HEK293T (cell line): ENCODE data around the gene NPTXR.

Experiments used
- CTCF ChIA-PET: fragments of 350-600 bp; formaldehyde crosslinking; extraction: SDS; loops from one replicate; lab custom pipeline; 2021; ENCODE audit warnings: antibody characterized with exemption, inconsistent platforms; lab: Yijun Ruan, JAX
- POLR2A ChIA-PET: fragments of 350-600 bp; formaldehyde crosslinking; extraction: SDS; loops from one replicate; lab custom pipeline; 2020; ENCODE audit warnings: antibody characterized with exemption, inconsistent platforms; lab: Yijun Ruan, JAX
- DNase-seq: peaks from one replicate; pipeline ENCODE4 v3.0.0; 2012; ENCODE audit warnings: mixed read lengths; ENCODE audit errors: extremely low spot score
- ARNT ChIP-seq: fragments of 450-650 bp; IDR thresholded peaks from 2 replicates; pipeline ENCODE4 v1.6.1; 2017; ENCODE audit warnings: mild to moderate bottlenecking
- BHLHE40 ChIP-seq: fragments of 450-650 bp; IDR thresholded peaks from 2 replicates; pipeline ENCODE4 v1.6.1; 2016; ENCODE audit warnings: mild to moderate bottlenecking, moderate library complexity, borderline replicate concordance
- CTBP1 ChIP-seq: fragments of 450-650 bp; IDR thresholded peaks from 2 replicates; pipeline ENCODE4 v1.6.1; 2016; ENCODE audit warnings: borderline replicate concordance
- ELF4 ChIP-seq: fragments of 450-650 bp; IDR thresholded peaks from 2 replicates; pipeline ENCODE4 v1.6.1; 2017; ENCODE audit warnings: antibody characterized with exemption
- FOXA1 ChIP-seq: fragments of 450-650 bp; IDR thresholded peaks from 2 replicates; pipeline ENCODE4 v1.6.1; 2016; ENCODE audit warnings: mild to moderate bottlenecking
- FOXK2 ChIP-seq: fragments of 450-650 bp; IDR thresholded peaks from 2 replicates; pipeline ENCODE4 v1.6.1; 2016; ENCODE audit warnings: mild to moderate bottlenecking
- FOXM1 ChIP-seq: fragments of 450-650 bp; IDR thresholded peaks from 2 replicates; pipeline ENCODE4 v1.6.1; 2017; ENCODE audit warnings: mild to moderate bottlenecking, borderline replicate concordance
- HDGF ChIP-seq: fragments of 450-650 bp; IDR thresholded peaks from 2 replicates; pipeline ENCODE4 v1.6.1; 2017; ENCODE audit warnings: antibody characterized with exemption, borderline replicate concordance
- L3MBTL2 ChIP-seq: fragments of 450-650 bp; conservative IDR thresholded peaks from 2 replicates; pipeline ENCODE4 v1.6.1; 2016; ENCODE audit warnings: mild to moderate bottlenecking
- LEF1 ChIP-seq: fragments of 450-650 bp; IDR thresholded peaks from 2 replicates; pipeline ENCODE4 v1.6.1; 2017; ENCODE audit warnings: mild to moderate bottlenecking, borderline replicate concordance
- NFRKB ChIP-seq: fragments of 450-650 bp; IDR thresholded peaks from 2 replicates; pipeline ENCODE4 v1.6.1; 2016; ENCODE audit warnings: mild to moderate bottlenecking, moderate library complexity
- PKNOX1 ChIP-seq: fragments of 450-650 bp; IDR thresholded peaks from 2 replicates; pipeline ENCODE4 v1.6.1; 2016
- SP1 ChIP-seq: fragments of 450-650 bp; IDR thresholded peaks from 2 replicates; pipeline ENCODE4 v1.6.1; 2017
- SUZ12 ChIP-seq: fragments of 450-650 bp; IDR thresholded peaks from 2 replicates; pipeline ENCODE4 v1.6.1; 2016; ENCODE audit warnings: mild to moderate bottlenecking
- TARDBP ChIP-seq: fragments of 450-650 bp; IDR thresholded peaks from 2 replicates; pipeline ENCODE4 v1.6.1; 2016
- ZNF384 ChIP-seq: fragments of 450-650 bp; IDR thresholded peaks from 2 replicates; pipeline ENCODE4 v1.6.1; 2016

The NPTXR gene

GRCh38 chr22:38775656-38776055 is 68.2 kb downstream of the NPTXR start:
- no peak for DNase-seq
- no peak for TF ChIP-seq ELF4
- no peak for TF ChIP-seq SUZ12
- TF ChIP-seq PKNOX1: no peak
- no peak for TF ChIP-seq NFRKB
- TF ChIP-seq HDGF: no peak
- CTCF ChIA-PET: no interaction called here
- POLR2A ChIA-PET: no interaction called here

- POLR2A ChIA-PET: no interaction called here
- CTCF ChIA-PET: no interaction called here
- DNase-seq: no peak
- TF ChIP-seq BHLHE40 (no peak), FOXK2 (no peak), TARDBP (no peak), FOXM1 (no peak), NFRKB (no peak), SUZ12 (no peak), ZNF384 (no peak), LEF1 (no peak), SP1 (no peak), PKNOX1 (no peak), HDGF (no peak), L3MBTL2 (no peak), CTBP1 (no peak)
Observed at GRCh38 chr22:38774496-38775166, 69.2 kb downstream of the NPTXR start.

DNA sequence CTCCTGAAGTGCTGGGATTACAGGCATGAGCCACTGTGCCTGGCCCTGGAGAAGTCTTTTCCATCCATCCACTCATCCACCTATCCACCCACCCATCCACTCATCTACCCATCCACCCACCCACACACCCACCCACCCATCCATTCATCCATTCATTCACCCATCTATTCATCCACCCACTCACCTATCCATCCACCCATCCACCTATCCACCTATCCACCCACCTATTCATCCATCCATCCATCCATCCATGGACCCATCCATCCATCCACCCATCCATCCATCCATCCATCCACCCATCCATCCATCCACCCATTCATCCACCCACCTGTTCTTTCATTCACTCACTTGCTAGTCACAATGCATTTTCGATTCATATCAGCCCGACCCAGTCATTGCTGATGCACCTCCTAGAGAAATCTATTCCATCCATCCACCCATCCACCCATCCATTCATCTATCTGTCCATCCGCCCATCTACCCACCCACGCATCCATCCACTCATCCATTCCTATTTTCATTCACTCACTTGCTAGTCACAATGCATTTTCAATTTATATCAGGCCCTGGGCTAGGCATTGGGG is 70.4 kb downstream of the NPTXR start:
- TF ChIP-seq FOXA1: no peak
- no peak for TF ChIP-seq SP1
- TF ChIP-seq CTBP1: no peak
- POLR2A ChIA-PET: no interaction called here
- CTCF ChIA-PET: no interaction called here
- no peak for DNase-seq

GRCh38 chr22:38772623-38772873 is 71.3 kb downstream of the NPTXR start:
- ChIA-PET POLR2A (no interaction called here), CTCF (no interaction called here)
- no peak for TF ChIP-seq BHLHE40
- no peak for TF ChIP-seq FOXM1
- TF ChIP-seq TARDBP: no peak
- no peak for TF ChIP-seq HDGF
- TF ChIP-seq FOXK2: no peak
- TF ChIP-seq L3MBTL2: no peak
- TF ChIP-seq ARNT: no peak
- TF ChIP-seq ELF4: no peak
- TF ChIP-seq SUZ12: no peak
- no peak for TF ChIP-seq FOXA1
- no peak for TF ChIP-seq ZNF384
- no peak for TF ChIP-seq PKNOX1
- no peak for TF ChIP-seq CTBP1
- no peak for TF ChIP-seq NFRKB
- TF ChIP-seq LEF1: no peak
- TF ChIP-seq SP1: no peak
- no peak for DNase-seq

- ChIA-PET POLR2A (interaction anchor here (0.6 to 2.8 kb wide), 4 partner anchors 23 to 102 kb away, joined by 3 to 9 read pairs (median 3); partner anchors contain the start of genes CBX6 and DNAL4), CTCF (interaction anchor here (1.5 to 2.5 kb wide), 5 partner anchors 17 to 100 kb away, joined by 3 to 13 read pairs (median 4); partner anchors contain the start of gene DNAL4)
- DNase-seq: no peak
- no peak for TF ChIP-seq HDGF
- TF ChIP-seq CTBP1: no peak
- TF ChIP-seq ARNT: no peak
- TF ChIP-seq FOXA1: no peak
- TF ChIP-seq ZNF384: no peak
- TF ChIP-seq BHLHE40: no peak
- TF ChIP-seq L3MBTL2: no peak
- no peak for TF ChIP-seq FOXM1
- no peak for TF ChIP-seq PKNOX1
- TF ChIP-seq SP1: no peak
- no peak for TF ChIP-seq NFRKB
Observed at GRCh38 chr22:38770257-38770949, 73.4 kb downstream of the NPTXR start.
